H1 (cell line): ENCODE measurements around the gene KCNC4. TPM values are rescaled to one million over a fixed set of nuclear protein-coding genes. Genes with fewer than 3 reads are reported as not detected.

Experiments used
- ASH2L ChIP-seq: fragments of 200-600, 300-600 bp; sonication (generic); IDR thresholded peaks from one replicate; pipeline ENCODE4 v1.7.1; 2017; ENCODE audit warnings: low read length
- BACH1 ChIP-seq: IDR thresholded peaks from 2 replicates; pipeline ENCODE4 v1.6.1; 2012; ENCODE audit warnings: low read length, improper control_type of control experiment
- RFX5 ChIP-seq: IDR thresholded peaks from 2 replicates; pipeline ENCODE4 v1.6.1; 2011; ENCODE audit warnings: low read depth, low read length, improper control_type of control experiment, borderline replicate concordance
- SP1 ChIP-seq: IDR thresholded peaks from 2 replicates; pipeline ENCODE4 v1.6.1; 2011; ENCODE audit warnings: low read depth, low read length
- polyA plus RNA-seq, 7 experiments: library from polyadenylated mRNA; depleted of rRNA in 3 of 7; stranded (reverse) in 5 of 7; unstranded in 2 of 7; fragments of >200 nt in 5 of 7; fragments of 200-250 nt in 2 of 7; gene quantifications; 1 replicate in 5 of 7; 2 replicates in 1 of 7; 4 replicates in 1 of 7; pipeline versions ENCODE4 v1.2.1 to v1.2.3, GENCODE V29; 2011 to 2013; ENCODE audit warnings: missing spikeins in 2 of 7, mixed read lengths in 2 of 7
- total RNA-seq: library from RNA; stranded (reverse); fragmentation: NEBNext Ultra II Directional; extraction: Animal tissue kit (Norgen Biotek cat#: 25700); gene quantifications from 2 replicates; pipeline ENCODE4 v1.2.1, GENCODE V29; 2021
- TF ChIP-seq, protein P1 (sequence below): IDR thresholded peaks from 2 replicates; pipeline ENCODE4 v1.6.1; 2012; ENCODE audit warnings: inconsistent platforms

The KCNC4 gene
- total and polyA plus RNA-seq, 2 of the 8 experiments (the other 6 are each of a cell fraction or from before 2014, with no cell fraction given), result 8.1 to 11.2 TPM

DNA sequence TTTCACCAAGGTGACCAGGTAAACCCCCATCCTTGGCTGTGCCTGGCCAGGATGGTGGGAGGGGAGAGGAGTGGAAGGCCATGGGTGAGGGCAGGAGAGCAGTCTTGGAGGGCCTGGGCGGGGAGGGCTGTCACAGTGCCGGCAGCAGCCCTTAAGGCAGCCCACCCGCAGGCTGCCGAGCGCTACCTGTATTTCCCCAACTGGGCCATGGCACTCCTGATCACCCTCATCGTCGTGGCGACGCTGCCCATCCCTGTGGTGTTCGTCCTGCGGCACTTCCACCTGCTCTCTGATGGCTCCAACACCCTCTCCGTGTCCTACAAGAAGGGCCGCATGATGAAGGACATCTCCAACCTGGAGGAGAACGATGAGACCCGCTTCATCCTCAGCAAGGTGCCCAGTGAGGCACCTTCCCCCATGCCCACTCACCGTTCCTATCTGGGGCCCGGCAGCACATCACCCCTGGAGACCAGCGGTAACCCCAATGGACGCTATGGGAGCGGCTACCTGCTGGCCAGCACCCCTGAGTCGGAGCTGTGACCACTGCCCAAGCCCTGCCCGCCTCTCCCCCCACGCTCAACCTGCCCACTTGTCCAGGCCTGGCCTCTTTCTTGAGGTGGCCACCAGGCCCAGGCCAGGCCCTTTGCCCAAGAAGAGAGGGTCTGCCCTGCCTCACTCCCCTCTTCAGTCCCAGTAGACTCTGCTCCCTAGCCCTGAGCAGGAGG, 12.0 kb upstream of the KCNC4 start (continued):
- TF ChIP-seq, protein P1, sequence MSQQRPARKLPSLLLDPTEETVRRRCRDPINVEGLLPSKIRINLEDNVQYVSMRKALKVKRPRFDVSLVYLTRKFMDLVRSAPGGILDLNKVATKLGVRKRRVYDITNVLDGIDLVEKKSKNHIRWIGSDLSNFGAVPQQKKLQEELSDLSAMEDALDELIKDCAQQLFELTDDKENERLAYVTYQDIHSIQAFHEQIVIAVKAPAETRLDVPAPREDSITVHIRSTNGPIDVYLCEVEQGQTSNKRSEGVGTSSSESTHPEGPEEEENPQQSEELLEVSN, result no peak
- TF ChIP-seq RFX5, result no peak
- no peak for TF ChIP-seq ASH2L
- TF ChIP-seq SP1, result no peak
- no peak for TF ChIP-seq BACH1
